Activated naive CD4-positive, alpha-beta T cell (primary cell): Measurements from ENCODE around the gene DENND5A.

Source experiments
- DNase-seq, 4 experiments: peaks; one replicate each; lab custom pipeline; 2025; lab: John Stamatoyannopoulos, UW

DENND5A gene

DNA sequence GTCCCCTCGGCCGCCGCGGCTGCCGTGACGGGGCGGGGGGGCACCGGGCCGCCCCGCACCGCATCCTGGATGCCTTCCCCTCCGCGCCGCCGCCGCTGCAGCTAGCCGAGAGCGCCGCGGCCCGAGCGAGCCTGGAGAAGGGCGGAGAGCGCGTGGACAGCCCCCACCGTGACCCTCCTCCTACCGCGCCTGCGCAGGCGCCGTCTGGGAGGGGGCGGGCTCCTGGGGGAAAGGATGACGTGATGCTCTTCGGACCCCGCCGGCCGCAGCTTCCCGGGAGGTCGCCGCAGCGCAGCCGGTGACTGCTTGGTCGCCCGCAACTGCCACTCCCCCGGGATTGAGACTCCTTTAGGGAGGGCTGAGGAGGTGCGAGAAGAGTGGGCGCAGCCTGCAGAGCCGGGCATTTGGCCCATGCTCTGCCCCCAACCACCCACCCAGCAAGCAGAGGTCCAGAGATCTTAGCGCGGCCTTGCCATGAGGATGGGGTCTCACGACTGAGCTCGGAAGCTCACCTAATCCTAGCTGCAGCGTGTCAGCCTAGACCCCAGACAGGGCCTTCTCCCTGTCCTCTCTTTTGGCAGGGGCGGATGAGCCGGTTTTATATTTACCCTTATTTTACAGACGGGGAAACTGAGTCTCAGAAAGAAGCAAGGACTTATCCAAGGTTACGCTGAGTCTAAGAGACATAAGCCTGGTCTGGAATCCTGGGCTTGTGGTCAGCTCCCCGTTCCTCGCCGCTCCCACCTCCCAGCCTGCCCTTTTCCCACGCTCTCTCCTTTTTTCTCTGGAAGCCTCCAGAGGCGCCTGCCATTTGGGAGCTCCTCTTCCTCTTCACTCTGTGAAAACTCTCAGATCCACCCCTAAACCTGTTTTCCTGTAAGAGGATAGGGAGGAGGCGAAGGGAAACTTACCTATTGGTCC lies at the start of gene DENND5A:
TSS of gene DENND5A (minus strand) at position 140 of the 921 bp plus-strand sequence. CDS start 281 bp downstream, outside the sequence.
- peak; percentile 22 to 35 (median 25) for DNase-seq

DNA sequence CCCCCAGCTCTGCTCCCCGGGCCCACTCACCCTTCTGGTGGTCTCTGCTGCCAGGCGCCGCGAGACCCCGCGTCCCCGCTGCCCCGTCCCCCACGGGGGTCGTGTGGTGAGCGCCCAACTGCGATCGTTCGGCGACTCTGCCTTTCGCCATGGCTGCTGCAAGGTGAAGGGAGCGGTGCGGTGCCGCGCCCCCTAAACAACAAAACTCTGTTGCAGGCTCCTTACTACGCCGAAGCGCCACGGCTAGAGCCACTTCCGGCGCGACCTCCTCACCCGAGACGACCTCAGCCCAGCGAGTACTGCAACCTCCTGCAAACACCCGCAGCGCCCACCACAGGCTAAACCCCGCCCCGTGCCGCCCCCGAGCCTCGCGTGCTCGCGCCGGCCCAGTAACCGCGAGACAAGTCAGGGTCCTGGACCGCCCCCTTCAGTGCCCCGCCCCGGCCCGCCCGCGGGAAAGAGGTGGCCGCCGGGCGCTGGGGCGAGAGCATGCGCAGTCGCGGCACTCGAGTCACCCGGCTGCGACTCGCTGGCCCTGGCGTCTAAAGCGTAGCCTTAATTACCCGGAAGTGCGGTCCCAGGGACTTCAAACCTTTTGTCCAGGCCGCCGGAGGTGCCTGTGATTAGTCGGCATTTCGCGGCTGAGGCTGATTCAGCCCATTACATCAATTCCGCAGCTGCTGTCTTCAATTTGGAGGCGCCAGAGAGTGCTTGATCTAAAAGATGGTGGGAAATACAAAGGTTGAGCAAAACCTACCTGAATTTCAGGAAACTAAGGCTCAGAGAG lies 49.3 kb upstream of the DENND5A start, which contains the start of gene TMEM41B:
TSS of gene TMEM41B (minus strand) at position 303 of the 787 bp plus-strand sequence. CDS start at position 151, 152 bp downstream.
- peak; percentile 96 to 100 (median 98) for DNase-seq

DNA sequence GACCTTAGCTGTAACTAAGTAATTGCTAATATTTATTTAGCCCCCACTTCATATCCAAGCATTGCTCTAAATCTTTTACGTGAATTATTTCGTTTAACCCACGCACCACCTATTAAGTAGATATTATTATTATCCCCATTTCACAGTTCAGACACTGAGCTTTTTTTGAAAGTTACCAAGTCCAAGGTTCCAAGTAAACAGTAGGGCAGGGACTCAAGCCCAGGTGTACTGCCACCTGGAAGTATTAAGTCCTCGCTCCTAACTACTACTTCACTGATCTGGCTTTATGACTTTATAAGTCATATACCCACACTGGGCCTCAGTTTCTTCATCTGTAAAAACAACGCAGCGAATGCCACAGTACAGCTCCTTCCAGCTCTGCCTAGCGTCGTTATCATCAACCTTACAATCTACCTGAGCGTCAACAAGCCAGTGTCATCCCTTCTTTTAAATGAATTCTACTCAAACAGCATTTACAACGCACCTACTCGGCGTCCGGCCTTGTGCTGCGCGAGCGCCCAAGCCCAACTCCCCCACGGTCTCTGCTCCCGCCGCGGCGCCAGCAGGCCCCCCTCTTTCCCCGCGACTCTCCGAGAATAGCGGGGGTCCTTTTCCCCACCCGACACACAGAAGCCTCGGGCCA lies 48.6 kb upstream of the DENND5A start:
- DNase-seq: peak in 2 of 4 experiments; percentile 26 to 33

DNA sequence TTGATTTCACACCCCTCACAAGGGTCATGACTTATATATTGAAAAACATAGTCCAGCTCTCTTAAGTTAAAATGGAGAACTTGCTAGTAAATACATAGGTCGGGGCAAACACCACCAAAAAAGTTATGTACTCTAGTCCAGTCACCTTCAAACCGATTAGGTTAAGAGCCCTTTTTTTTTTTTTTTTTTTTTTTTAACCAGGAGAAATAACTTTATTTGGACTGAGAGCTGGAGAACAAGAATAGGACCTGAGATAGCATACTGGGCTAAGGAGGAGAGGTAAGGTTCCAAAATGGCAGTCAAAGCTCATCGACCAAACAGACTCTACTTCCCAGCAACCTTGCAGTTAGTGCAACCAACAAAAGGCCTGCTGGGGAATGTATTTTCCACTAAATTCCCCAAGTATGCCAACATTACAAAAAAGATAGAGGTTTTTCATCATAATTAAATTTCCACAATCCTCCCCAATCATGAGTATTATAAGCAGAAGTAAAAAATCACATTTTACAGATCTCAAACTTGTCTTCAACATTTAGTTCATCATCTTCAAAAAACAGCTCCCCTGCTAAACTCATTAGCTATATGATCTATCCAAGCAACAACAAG lies 45.4 kb upstream of the DENND5A start:
- no peak for DNase-seq

DNA sequence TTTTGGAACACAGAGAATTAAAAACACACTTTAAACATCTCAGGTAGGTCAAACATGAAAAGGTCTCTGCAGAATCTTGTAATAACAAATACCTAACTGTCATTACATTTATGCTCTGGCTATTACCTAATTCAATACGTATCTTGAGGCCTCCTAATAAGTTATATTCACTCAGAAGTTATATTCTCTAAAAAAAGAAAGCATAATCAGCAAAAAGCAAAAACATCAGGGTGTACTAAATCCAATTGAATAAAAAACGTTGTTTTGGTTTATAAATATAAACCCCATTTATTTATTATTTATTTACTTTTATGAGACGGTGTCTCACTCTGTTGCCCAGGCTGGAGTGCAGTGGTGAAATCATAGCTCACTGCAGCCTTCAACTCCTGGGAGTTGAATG lies 39.0 kb upstream of the DENND5A start:
- DNase-seq: no peak

DNA sequence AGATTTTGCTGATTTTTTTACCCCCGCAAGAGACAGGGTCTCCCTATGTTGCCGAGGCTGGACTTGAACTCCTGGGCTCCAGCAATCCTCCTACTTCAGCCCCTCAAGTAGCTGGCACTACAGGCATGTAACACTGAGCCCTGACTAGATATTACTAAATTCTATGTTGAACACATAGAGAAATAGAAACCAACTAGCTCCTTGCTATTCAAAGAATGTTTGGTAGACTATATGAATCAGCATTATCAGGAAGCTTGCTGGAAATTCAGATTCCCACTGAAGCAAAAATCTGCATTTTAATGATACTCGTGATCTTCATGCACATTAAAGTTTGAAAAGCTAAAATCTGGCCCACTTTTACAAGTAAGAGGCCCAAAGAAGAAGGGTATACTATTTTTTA lies 37.3 kb upstream of the DENND5A start:
- no peak for DNase-seq

DNA sequence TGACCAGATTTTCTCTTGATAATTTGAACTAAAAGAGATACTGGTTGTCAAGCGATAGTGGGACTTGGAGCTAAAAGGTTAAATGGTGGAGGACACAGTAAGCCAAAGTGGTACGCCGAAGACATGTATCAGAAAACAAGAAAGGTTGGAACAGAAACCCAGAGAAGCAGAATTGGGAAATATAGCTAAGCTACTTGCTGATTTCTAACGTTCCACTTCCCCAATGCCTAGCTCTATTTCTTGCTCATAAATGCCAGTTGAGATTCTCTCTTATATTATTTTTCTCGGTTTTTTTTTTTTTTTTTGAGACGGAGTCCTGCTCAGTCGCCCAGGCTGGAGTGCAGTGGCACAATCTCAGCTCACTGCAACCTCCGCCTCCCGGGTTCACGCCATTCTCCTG lies 36.6 kb upstream of the DENND5A start:
- DNase-seq: no peak

DNA sequence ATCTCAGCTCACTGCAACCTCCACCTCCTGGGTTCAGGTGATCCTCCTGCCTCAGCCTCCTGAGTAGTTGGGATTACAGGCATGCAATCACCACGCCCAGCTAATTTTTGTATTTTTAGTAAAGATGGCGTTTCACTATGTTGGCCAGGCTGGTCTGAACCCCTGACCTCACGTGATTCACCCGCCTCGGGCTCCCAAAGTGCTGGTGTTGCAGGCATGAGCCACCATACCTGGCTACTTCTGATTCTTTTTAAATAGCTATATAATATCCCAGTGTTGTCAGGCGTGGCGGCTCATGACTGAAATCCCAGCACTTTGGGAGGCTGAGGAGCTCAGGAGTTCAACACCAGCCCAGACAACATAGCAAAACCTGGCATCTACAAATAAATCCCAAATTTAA lies 28.5 kb upstream of the DENND5A start:
- DNase-seq: no peak

DNA sequence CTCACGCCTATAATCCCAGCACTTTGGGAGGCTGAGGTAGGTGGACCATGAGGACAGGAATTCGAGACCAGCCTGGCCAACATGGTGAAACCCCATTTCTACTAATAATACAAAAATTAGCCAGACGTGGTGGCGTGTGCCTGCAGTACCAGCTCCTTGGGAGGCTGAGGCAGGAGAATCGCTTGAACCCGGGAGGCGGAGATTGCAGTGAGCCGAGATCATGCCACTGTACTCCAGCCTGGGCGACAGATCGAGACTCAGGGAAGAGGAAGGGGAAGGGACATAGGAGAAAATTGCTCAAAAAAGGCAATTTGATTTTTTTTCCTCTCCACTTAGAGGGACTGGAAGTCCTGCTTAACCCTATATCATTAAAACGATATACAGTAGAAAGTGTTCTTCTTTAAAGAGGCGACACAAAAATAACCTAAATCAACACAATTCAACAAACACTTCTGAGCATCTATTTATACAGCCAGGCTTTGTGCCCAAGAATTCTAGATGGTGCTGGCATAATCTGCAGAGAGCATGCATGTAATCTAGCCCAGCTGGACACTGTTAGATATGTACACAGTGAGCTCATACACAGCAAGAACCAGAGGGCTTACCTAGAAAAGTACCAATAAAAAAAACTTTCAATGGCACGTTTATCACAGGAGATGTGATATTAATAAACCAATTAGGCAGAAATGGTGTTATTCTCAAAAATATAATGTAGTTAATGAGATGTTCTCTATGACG lies 20.9 kb upstream of the DENND5A start:
- DNase-seq: no peak

DNA sequence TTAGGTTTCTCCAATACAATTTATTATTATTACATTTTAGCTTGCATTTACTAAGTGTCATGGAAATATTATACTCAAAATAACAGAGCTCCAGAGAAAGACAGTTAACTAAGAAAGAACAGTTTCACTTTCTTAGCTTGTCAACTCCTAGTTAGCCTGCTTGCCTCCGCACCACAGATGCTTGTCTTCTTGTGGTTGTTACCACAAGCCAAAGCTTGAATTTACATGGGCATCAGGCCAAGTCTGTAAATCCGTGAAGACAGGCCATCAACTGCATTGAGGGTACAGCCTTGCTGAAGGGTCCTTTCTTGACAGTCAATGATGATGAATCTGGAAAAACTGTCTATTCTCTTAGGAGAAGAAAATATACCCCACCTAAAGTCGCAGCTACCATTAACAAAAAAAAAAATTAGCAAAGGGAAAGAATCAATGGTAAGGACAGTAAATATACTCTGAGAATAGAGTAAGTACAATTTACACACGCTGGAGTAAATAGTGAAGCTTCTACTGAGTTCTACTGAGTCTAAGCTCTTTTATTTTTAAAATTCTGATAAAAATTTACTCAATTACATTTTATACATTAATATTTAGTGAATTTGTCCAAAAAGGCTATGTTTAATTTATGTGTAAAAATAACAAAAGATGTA lies 15.6 kb upstream of the DENND5A start:
- peak in 2 of 4 experiments; percentile 18 to 37 for DNase-seq

DNA sequence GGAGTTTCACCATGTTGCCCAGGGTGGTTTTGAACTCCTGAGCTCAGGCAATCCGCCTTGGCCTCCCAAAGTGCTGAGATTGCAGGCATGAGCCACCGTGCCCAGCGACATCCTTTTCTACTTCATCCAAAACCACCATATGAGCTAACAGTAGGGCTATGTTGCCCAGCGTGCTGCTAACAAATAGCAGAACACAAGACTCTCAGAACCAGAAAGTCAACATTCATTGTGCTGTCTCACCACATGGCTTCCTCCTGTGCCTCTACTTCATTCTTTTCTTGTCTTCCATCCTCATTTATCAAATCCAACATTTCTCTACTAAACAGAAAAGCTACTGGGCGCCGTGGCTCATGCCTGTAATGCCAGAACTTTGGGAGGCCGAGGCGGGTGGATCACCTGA lies 12.0 kb upstream of the DENND5A start:
- no peak for DNase-seq

DNA sequence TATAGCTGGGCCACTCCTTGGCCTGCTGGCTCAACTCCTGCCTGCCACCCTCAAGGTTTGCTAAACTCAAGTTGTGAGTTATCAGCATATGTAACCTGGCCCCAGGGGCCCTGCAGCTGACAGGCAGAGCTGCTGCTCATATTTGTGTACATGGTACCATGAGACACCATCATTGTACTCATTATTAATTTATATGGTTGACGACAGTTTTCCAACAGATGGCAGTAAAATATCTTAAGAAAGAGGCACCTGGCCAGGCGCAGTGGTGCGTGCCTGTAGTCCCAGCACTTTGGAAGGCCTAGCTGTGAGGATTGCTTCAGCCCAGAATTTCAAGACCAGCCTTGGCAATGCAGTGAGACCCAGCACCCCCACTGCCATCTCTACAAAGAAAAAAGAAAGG lies 11.4 kb upstream of the DENND5A start:
- no peak for DNase-seq

DNA sequence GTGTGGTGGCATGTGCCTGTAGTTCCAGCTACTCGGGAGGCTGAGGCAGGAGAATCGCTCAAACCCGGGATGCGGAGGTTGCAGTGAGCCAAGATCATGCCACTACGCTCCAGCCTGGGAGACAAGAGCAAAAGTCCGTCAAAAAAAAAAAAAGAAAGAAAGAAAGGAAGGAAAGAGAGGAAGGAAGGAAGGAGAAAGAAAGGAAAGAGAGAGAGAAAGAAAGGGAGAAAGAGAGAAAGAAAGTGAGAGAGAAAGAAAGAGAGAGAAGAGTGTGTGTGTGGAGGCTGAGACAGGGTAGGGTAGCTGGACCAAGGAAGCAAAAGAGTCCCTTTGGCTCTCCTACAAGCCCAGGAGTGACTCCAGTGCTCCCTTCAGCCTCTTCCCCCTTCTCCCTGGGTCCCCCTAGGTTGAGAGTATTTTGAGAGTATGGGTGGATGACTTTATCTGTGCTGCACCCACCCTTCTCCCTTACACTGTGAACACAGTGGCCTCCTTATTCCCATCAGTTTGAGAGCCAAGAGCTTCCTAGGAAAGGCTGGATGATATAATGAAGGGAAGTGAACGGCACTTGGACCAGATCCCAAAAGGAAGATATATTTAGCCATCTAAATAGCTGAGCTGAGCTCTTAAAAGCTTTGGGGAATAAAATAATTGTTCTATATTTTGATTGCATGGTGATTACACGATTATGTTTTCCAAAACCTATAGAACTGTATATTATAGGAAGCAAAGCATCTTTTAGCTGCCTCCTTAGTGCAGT lies 9.5 kb upstream of the DENND5A start:
- DNase-seq: no peak

DNA sequence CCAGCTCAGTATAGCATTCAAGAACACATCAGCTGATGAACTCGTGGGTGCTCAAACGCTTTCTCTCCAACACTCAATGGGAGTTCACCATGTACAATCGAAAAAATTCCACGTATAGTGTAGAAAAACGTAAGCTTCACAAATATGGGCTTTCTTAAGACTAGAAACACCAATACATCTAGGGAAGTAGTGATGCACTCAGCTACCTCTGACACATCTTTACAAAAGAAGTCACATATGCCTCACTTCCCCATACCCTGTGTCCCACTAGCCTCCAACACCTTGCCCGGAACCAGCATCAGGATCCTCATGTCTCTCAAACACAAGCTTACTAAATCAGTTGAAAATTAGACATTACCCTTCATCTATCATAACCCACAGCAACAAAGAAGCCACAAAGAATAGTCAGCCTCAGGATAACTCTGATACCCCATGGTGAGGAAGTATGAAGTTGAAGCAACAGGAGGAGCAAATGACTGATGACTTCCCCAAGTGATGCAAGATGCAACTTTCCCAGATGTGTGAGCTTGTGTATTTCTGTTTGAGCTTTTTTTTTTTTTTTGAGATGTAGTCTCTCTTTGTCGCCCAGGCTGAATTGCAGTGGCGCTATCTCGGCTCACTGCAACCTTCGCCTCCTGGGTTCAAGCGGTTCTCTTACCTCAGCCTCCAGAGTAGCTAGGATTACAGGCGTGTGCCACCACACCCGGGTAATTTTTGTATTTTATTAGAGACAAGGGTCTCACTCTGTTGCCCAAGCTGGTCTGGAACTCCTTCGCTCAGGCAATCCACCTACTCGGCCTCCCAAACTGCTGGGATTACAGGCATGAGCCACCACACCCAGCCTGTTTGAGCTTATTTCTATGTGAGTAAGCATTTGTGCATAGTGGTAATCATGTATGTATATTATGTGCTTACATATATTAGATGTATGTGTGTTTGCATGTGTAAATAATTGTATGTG lies 8.5 kb upstream of the DENND5A start:
- no peak for DNase-seq

DNA sequence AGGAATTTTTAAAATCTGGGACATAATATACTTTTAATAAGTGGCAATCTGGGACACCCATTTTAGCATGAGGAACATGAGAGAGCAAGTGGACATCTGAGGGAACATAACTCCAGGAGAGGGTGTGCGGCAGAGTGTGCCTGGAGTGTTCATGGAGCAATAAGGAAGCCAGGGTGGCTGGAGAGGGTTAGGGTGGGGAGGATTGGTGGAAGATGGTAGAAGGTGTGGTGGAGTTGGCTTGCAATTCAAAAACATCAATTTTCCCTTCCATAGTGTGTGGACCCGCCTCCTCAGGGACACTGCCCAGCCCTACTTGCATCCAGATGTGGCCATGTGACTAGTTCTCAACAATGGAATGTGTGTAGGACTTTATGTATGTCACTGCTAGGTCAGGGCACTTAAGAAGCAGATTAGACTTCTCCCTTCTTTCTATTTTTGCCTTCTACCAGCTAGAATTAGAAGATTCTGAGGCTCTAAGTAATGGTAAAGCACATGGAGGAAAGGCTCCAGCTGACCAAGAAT lies 4.4 kb upstream of the DENND5A start:
- no peak for DNase-seq

DNA sequence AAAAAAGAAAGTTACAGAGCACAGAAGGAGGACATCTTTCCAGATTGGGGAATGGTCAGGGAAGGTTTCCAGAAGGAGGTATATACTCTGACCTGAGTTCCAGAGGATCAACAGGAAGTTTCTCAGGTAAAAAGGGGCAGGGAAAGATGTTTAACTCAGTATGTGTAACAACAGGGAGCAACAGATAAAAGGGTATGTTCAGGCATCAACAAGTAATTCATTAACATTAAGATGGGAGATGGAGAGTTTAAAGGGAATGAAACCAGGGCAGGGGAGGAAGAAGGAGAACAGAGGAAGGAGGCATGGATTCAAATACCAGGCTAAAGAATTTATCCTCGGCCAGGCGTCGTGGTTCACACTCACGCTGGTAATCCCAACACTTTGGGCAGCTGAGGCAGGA lies 2.5 kb upstream of the DENND5A start:
- no peak for DNase-seq

DNA sequence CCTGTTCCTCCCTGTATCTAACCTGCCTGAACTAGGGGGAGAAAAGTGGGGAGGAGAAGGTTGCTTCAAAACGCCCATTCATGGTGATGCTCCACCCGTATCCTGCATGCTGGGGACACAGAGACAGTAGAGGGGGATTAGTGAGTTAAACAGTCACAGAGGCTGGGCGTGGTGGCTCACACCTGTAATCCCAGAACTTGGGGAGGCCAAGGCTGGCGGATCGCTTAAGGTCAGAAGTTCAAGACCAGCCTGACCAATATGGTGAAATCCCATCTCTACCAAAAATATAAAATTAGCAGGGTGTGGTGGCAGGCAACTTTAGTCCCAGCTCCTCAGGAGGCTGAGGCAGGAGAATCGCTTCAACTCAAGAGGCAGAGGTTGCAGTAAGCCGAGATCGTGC lies 1.8 kb upstream of the DENND5A start:
- DNase-seq: no peak

DNA sequence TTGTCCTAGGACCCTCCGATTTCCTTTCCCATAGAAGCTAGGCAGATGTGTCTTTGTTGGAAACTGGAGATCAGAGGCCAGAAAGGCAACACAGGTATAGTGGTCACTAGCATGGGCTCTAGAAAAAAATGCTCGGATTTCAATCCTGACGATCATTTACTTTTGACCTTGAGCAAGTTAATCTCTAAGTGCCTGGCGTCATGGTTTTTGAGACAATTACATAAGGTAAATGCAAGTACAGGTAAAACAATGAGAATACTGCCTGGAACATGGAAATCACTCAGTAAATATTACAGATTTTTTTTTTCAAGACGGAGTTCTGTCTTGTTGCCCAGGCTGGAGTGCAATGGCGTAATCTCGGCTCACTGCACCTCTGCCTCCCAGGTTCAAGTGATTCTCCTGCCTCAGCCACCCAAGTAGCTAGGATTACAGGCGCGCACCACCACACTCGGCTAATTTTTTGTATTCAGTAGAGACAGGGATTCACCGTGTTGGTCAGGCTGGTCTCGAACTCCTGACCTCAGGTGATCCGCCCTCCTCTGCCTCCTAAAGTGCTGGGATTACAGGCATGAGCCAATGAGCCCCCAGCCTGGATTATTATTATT lies 1.1 kb upstream of the DENND5A start:
- DNase-seq: no peak
